ENCODE data around the gene SLC31A2.
A peak's percentile ranks its signal among the peaks of the same experiment; 100 is the strongest.

The SLC31A2 gene

GRCh38 chr9:113185271-113185670, 34.5 kb downstream of the SLC31A2 start:
- Histone ChIP-seq H3K27me3 (ENCODE audit: insufficient read depth, low read length, poor library complexity) (no peaks in the 10 kb centered on the region), H3K9ac (ENCODE audit: low read length) (no peak overlapping the region), H3K4me2 (ENCODE audit: low read length) (no peak overlapping the region), H3K56ac (ENCODE audit: low read length) (no peak overlapping the region), H2AK5ac (ENCODE audit: low read length) (no peak overlapping the region), H4K5ac (ENCODE audit: low read length) (no peak overlapping the region), H3K4me1 (ENCODE audit: control insufficient read depth, low read depth, low read length) (no peaks in the 10 kb centered on the region), H4K8ac (ENCODE audit: low read depth, low read length) (no peak overlapping the region), H2BK5ac (ENCODE audit: low read length) (no peak overlapping the region), H3K79me2 (ENCODE audit: control insufficient read depth, insufficient read depth, low read length) (no peaks in the 10 kb centered on the region), H2BK120ac (ENCODE audit: low read depth, low read length) (no peak overlapping the region), H3K36me3 (ENCODE audit: control insufficient read depth, insufficient read depth, low read length) (peaks cover 4% of the 10 kb centered on the region), H2BK15ac (replicated peaks; ENCODE audit: low read depth) (no peak overlapping the region), H3K79me1 (ENCODE audit: low read length) (no peaks in the 10 kb centered on the region), H3K4ac (ENCODE audit: low read depth, low read length) (no peak overlapping the region), H3K27ac (ENCODE audit: low read depth, low read length) (no peak overlapping the region), H3K18ac (ENCODE audit: low read length) (no peak overlapping the region), H3K4me3 (ENCODE audit: low read length) (no peak overlapping the region), H3K23ac (ENCODE audit: low read length) (no peak overlapping the region)
- WGBS (ENCODE audit: extremely low coverage, insufficient coverage, low lambda C conversion rate) = no CpG with 5 or more reads among the region's 4 CpGs
- DNase-seq = no peak

GRCh38 chr9:113186137-113186755, 35.4 kb downstream of the SLC31A2 start:
- no peak overlapping the region for H3K56ac ChIP-seq (ENCODE audit: low read length)
- no CpG with 5 or more reads among the region's 7 CpGs for WGBS (ENCODE audit: extremely low coverage, insufficient coverage, low lambda C conversion rate)
- H3K4me3 ChIP-seq (ENCODE audit: low read length) = no peak overlapping the region
- H4K8ac ChIP-seq (ENCODE audit: low read depth, low read length) = no peak overlapping the region
- no peak overlapping the region for H3K23ac ChIP-seq (ENCODE audit: low read length)
- DNase-seq = no peak
- H3K9ac ChIP-seq (ENCODE audit: low read length) = no peak overlapping the region
- no peak overlapping the region for H3K4me2 ChIP-seq (ENCODE audit: low read length)
- H3K79me2 ChIP-seq (ENCODE audit: control insufficient read depth, insufficient read depth, low read length) = no peaks in the 10 kb centered on the region
- no peak overlapping the region for H3K27ac ChIP-seq (ENCODE audit: low read depth, low read length)
- no peaks in the 10 kb centered on the region for H3K27me3 ChIP-seq (ENCODE audit: insufficient read depth, low read length, poor library complexity)
- H2BK5ac ChIP-seq (ENCODE audit: low read length) = no peak overlapping the region
- no peak overlapping the region for H4K5ac ChIP-seq (ENCODE audit: low read length)
- H2BK15ac ChIP-seq (replicated peaks; ENCODE audit: low read depth) = no peak overlapping the region
- H2BK120ac ChIP-seq (ENCODE audit: low read depth, low read length) = no peak overlapping the region
- no peaks in the 10 kb centered on the region for H3K4me1 ChIP-seq (ENCODE audit: control insufficient read depth, low read depth, low read length)
- H3K18ac ChIP-seq (ENCODE audit: low read length) = no peak overlapping the region
- no peak overlapping the region for H3K4ac ChIP-seq (ENCODE audit: low read depth, low read length)
- H2AK5ac ChIP-seq (ENCODE audit: low read length) = no peak overlapping the region
- no peaks in the 10 kb centered on the region for H3K79me1 ChIP-seq (ENCODE audit: low read length)
- H3K36me3 ChIP-seq (ENCODE audit: control insufficient read depth, insufficient read depth, low read length) = peaks cover 4% of the 10 kb centered on the region

GRCh38 chr9:113187929-113188595, 37.3 kb downstream of the SLC31A2 start:
- Histone ChIP-seq H2AK5ac (ENCODE audit: low read length) (no peak overlapping the region), H2BK15ac (replicated peaks; ENCODE audit: low read depth) (no peak overlapping the region), H3K27ac (ENCODE audit: low read depth, low read length) (no peak overlapping the region), H3K79me2 (ENCODE audit: control insufficient read depth, insufficient read depth, low read length) (no peaks in the 10 kb centered on the region), H3K18ac (ENCODE audit: low read length) (no peak overlapping the region), H3K9ac (ENCODE audit: low read length) (no peak overlapping the region), H2BK5ac (ENCODE audit: low read length) (no peak overlapping the region), H3K36me3 (ENCODE audit: control insufficient read depth, insufficient read depth, low read length) (peaks cover 2% of the 10 kb centered on the region), H3K4ac (ENCODE audit: low read depth, low read length) (no peak overlapping the region), H3K4me2 (ENCODE audit: low read length) (no peak overlapping the region), H4K8ac (ENCODE audit: low read depth, low read length) (no peak overlapping the region), H3K4me3 (ENCODE audit: low read length) (no peak overlapping the region), H4K5ac (ENCODE audit: low read length) (no peak overlapping the region), H3K23ac (ENCODE audit: low read length) (no peak overlapping the region), H2BK120ac (ENCODE audit: low read depth, low read length) (no peak overlapping the region), H3K4me1 (ENCODE audit: control insufficient read depth, low read depth, low read length) (no peaks in the 10 kb centered on the region), H3K27me3 (ENCODE audit: insufficient read depth, low read length, poor library complexity) (no peaks in the 10 kb centered on the region), H3K56ac (ENCODE audit: low read length) (no peak overlapping the region), H3K79me1 (ENCODE audit: low read length) (no peaks in the 10 kb centered on the region)
- DNase-seq = peak; percentile 32
- WGBS (ENCODE audit: extremely low coverage, insufficient coverage, low lambda C conversion rate) = no CpG with 5 or more reads among the region's 9 CpGs

GRCh38 chr9:113192455-113192854, 41.6 kb downstream of the SLC31A2 start:
- no peak overlapping the region for H2BK15ac ChIP-seq (replicated peaks; ENCODE audit: low read depth)
- no peak overlapping the region for H2BK5ac ChIP-seq (ENCODE audit: low read length)
- H4K5ac ChIP-seq (ENCODE audit: low read length) = no peak overlapping the region
- no peak overlapping the region for H3K4me3 ChIP-seq (ENCODE audit: low read length)
- no peaks in the 10 kb centered on the region for H3K4me1 ChIP-seq (ENCODE audit: control insufficient read depth, low read depth, low read length)
- no CpG with 5 or more reads among the region's 2 CpGs for WGBS (ENCODE audit: extremely low coverage, insufficient coverage, low lambda C conversion rate)
- H3K4ac ChIP-seq (ENCODE audit: low read depth, low read length) = no peak overlapping the region
- DNase-seq = no peak
- H3K9ac ChIP-seq (ENCODE audit: low read length) = no peak overlapping the region
- no peak overlapping the region for H4K8ac ChIP-seq (ENCODE audit: low read depth, low read length)
- H3K36me3 ChIP-seq (ENCODE audit: control insufficient read depth, insufficient read depth, low read length) = peaks cover 1% of the 10 kb centered on the region
- H3K27me3 ChIP-seq (ENCODE audit: insufficient read depth, low read length, poor library complexity) = no peaks in the 10 kb centered on the region
- no peak overlapping the region for H3K56ac ChIP-seq (ENCODE audit: low read length)
- no peak overlapping the region for H3K27ac ChIP-seq (ENCODE audit: low read depth, low read length)
- H3K18ac ChIP-seq (ENCODE audit: low read length) = no peak overlapping the region
- no peaks in the 10 kb centered on the region for H3K79me2 ChIP-seq (ENCODE audit: control insufficient read depth, insufficient read depth, low read length)
- H3K4me2 ChIP-seq (ENCODE audit: low read length) = no peak overlapping the region
- no peak overlapping the region for H2BK120ac ChIP-seq (ENCODE audit: low read depth, low read length)
- no peaks in the 10 kb centered on the region for H3K79me1 ChIP-seq (ENCODE audit: low read length)
- H2AK5ac ChIP-seq (ENCODE audit: low read length) = no peak overlapping the region
- no peak overlapping the region for H3K23ac ChIP-seq (ENCODE audit: low read length)

GRCh38 chr9:113199683-113200329, 49.0 kb downstream of the SLC31A2 start:
- H3K18ac ChIP-seq (ENCODE audit: low read length) = no peak overlapping the region
- no peak overlapping the region for H2BK15ac ChIP-seq (replicated peaks; ENCODE audit: low read depth)
- no peak overlapping the region for H4K5ac ChIP-seq (ENCODE audit: low read length)
- H3K79me2 ChIP-seq (ENCODE audit: control insufficient read depth, insufficient read depth, low read length) = no peaks in the 10 kb centered on the region
- no peak overlapping the region for H3K4ac ChIP-seq (ENCODE audit: low read depth, low read length)
- H2BK120ac ChIP-seq (ENCODE audit: low read depth, low read length) = no peak overlapping the region
- H3K9ac ChIP-seq (ENCODE audit: low read length) = no peak overlapping the region
- DNase-seq = no peak
- H3K36me3 ChIP-seq (ENCODE audit: control insufficient read depth, insufficient read depth, low read length) = peaks cover 1% of the 10 kb centered on the region
- H2BK5ac ChIP-seq (ENCODE audit: low read length) = no peak overlapping the region
- no peak overlapping the region for H3K56ac ChIP-seq (ENCODE audit: low read length)
- no peak overlapping the region for H3K4me2 ChIP-seq (ENCODE audit: low read length)
- WGBS (ENCODE audit: extremely low coverage, insufficient coverage, low lambda C conversion rate) = no CpG with 5 or more reads among the region's 4 CpGs
- H3K4me3 ChIP-seq (ENCODE audit: low read length) = no peak overlapping the region
- no peak overlapping the region for H3K27ac ChIP-seq (ENCODE audit: low read depth, low read length)
- no peaks in the 10 kb centered on the region for H3K27me3 ChIP-seq (ENCODE audit: insufficient read depth, low read length, poor library complexity)
- no peaks in the 10 kb centered on the region for H3K4me1 ChIP-seq (ENCODE audit: control insufficient read depth, low read depth, low read length)
- no peaks in the 10 kb centered on the region for H3K79me1 ChIP-seq (ENCODE audit: low read length)
- H2AK5ac ChIP-seq (ENCODE audit: low read length) = no peak overlapping the region
- H4K8ac ChIP-seq (ENCODE audit: low read depth, low read length) = no peak overlapping the region
- no peak overlapping the region for H3K23ac ChIP-seq (ENCODE audit: low read length)
